Parathyroid adenoma (tissue), 2 donors: ENCODE data around the gene MLXIP.

Experiments
- H2AFZ ChIP-seq: fragments of 300-600 bp; sonication (generic); one replicate; pipeline ENCODE4 v1.7.0; 2017; ENCODE audit warnings: antibody characterized with exemption, mild to moderate bottlenecking
- H3K27ac ChIP-seq: fragments of 300-600 bp; sonication (generic); one replicate; pipeline ENCODE4 v1.7.0; 2017
- H3K27me3 ChIP-seq: fragments of 300-600 bp; sonication (generic); one replicate; pipeline ENCODE4 v1.7.0; 2017; ENCODE audit warnings: low read length; ENCODE audit not compliant: control insufficient read depth, insufficient read depth
- H3K36me3 ChIP-seq: fragments of 300-600 bp; sonication (generic); one replicate; pipeline ENCODE4 v1.7.0; 2017; ENCODE audit warnings: low read length; ENCODE audit not compliant: control insufficient read depth, insufficient read depth
- H3K4me1 ChIP-seq: fragments of 300-600 bp; sonication (generic); one replicate; pipeline ENCODE4 v1.7.0; 2017; ENCODE audit warnings: control low read depth
- H3K4me2 ChIP-seq: fragments of 300-600 bp; sonication (generic); one replicate; pipeline ENCODE4 v1.7.0; 2017; ENCODE audit warnings: low read length
- H3K4me3 ChIP-seq: fragments of 300-600 bp; sonication (generic); one replicate; pipeline ENCODE4 v1.7.0; 2017; ENCODE audit warnings: low read depth, low read length
- H3K79me2 ChIP-seq: fragments of 300-600 bp; sonication (generic); one replicate; pipeline ENCODE4 v1.7.0; 2017; ENCODE audit warnings: control low read depth
- H3K9ac ChIP-seq: fragments of 300-600 bp; sonication (generic); one replicate; pipeline ENCODE4 v1.7.0; 2017; ENCODE audit warnings: mild to moderate bottlenecking
- H3K9me3 ChIP-seq: fragments of 300-600 bp; sonication (generic); one replicate; pipeline ENCODE4 v1.7.0; 2017; ENCODE audit warnings: low read length; ENCODE audit not compliant: control insufficient read depth
- CTCF ChIP-seq: fragments of 300-600 bp; sonication (generic); IDR thresholded peaks from one replicate; pipeline ENCODE4 v1.7.0; 2017; ENCODE audit warnings: antibody characterized with exemption, mild to moderate bottlenecking
- donor health status: primary hyperparathyroidism.

MLXIP gene

GRCh38 chr12:122030424-122031035, 48.0 kb upstream of the MLXIP start:
- H3K27ac ChIP-seq, result peak overlapping the region; percentile 19
- H3K9me3 ChIP-seq, result no peaks in the 10 kb centered on the region
- H3K4me3 ChIP-seq, result no peak overlapping the region
- no peak for TF ChIP-seq CTCF
- H3K4me2 ChIP-seq, result no peak overlapping the region
- peaks cover 54% of the 10 kb centered on the region for H3K79me2 ChIP-seq
- peaks cover 15% of the 10 kb centered on the region for H3K4me1 ChIP-seq
- no peak overlapping the region for H2AFZ ChIP-seq
- no peaks in the 10 kb centered on the region for H3K36me3 ChIP-seq
- H3K27me3 ChIP-seq, result no peaks in the 10 kb centered on the region
- H3K9ac ChIP-seq, result no peak overlapping the region

DNA sequence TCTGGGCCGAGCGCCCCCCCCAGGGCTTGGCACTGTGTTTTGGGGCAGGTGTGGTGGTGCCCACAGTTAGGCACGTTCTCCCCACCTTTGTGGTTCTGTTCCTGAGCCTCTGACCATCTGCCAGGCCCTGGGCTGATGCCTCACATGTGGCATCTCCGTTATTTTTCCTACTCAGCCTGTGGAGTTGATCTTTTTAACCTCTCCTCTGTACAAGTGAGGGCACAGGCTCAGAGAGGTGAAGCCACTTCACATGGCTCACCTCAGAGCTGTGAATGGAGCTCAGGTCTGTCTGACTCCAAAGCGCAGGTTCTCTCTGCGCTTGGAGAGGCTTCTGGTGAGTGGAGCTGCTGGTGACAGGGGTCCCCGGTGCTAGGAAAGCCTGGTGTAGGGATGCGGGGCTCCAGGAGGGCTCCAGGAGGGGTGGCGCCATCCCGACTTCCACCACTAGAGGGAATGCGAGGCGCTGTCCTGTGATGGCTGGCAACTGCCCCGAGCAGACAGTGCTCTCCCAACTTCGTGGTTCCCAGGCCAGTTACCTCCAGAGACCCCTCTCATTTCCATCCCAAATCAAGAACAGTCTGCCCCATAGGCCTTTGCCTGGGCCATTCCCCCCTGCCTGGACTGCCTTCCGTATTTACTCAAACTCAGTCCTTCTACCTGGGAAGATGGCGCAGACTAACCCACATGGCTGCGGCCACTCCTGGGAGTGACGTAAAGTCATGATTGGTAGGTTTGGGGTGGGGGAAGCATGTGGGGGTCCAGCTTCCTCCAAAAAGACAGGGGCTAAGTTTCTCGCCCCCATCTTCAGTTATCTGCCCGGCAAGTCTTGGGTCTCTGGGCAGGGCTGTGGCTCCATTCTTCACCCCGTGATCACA, 47.0 kb upstream of the MLXIP start:
- Histone ChIP-seq H3K36me3 (no peaks in the 10 kb centered on the region), H3K4me1 (peaks cover 15% of the 10 kb centered on the region), H3K4me3 (no peak overlapping the region), H3K27me3 (no peaks in the 10 kb centered on the region), H3K79me2 (peaks cover 47% of the 10 kb centered on the region), H3K9me3 (no peaks in the 10 kb centered on the region), H3K9ac (no peak overlapping the region), H3K4me2 (no peak overlapping the region), H3K27ac (no peak overlapping the region), H2AFZ (no peak overlapping the region)
- peak; percentile 77 for TF ChIP-seq CTCF

GRCh38 chr12:122032580-122032979, 46.0 kb upstream of the MLXIP start:
- no peak overlapping the region for H2AFZ ChIP-seq
- no peak overlapping the region for H3K27ac ChIP-seq

GRCh38 chr12:122035292-122035691, 43.3 kb upstream of the MLXIP start:
- Histone ChIP-seq H3K9ac (no peak overlapping the region), H3K27ac (peak overlapping the region; percentile 19), H3K9me3 (no peaks in the 10 kb centered on the region), H3K4me1 (peaks cover 6% of the 10 kb centered on the region), H3K4me2 (peak overlapping the region; percentile 5), H2AFZ (no peak overlapping the region), H3K79me2 (peaks cover 30% of the 10 kb centered on the region), H3K36me3 (no peaks in the 10 kb centered on the region), H3K27me3 (no peaks in the 10 kb centered on the region), H3K4me3 (no peak overlapping the region)
- TF ChIP-seq CTCF, result no peak

More at GRCh38 chr12:122032580-122032979, 46.0 kb upstream of the MLXIP start:
- H3K4me2 ChIP-seq, result no peak overlapping the region
- no peaks in the 10 kb centered on the region for H3K36me3 ChIP-seq
- TF ChIP-seq CTCF, result no peak
- H3K27me3 ChIP-seq, result no peaks in the 10 kb centered on the region
- H3K4me3 ChIP-seq, result no peak overlapping the region
- peaks cover 15% of the 10 kb centered on the region for H3K4me1 ChIP-seq
- H3K9ac ChIP-seq, result no peak overlapping the region
- H3K79me2 ChIP-seq, result peaks cover 43% of the 10 kb centered on the region
- no peaks in the 10 kb centered on the region for H3K9me3 ChIP-seq
